Dedifferentiated amniotic fluid mesenchymal stem cell (primary cell): ENCODE results near the gene DUSP11.
"Not testable (repeated sequence)": the region's sequence is repeated elsewhere in the genome, so short reads cannot be mapped to it uniquely, and the experiment has no call there.

Experiments used
- DNase-seq: peaks from one replicate; pipeline ENCODE4 v3.0.0-alpha.2; 2016; ENCODE audit errors: extremely low spot score

The DUSP11 gene

DNA sequence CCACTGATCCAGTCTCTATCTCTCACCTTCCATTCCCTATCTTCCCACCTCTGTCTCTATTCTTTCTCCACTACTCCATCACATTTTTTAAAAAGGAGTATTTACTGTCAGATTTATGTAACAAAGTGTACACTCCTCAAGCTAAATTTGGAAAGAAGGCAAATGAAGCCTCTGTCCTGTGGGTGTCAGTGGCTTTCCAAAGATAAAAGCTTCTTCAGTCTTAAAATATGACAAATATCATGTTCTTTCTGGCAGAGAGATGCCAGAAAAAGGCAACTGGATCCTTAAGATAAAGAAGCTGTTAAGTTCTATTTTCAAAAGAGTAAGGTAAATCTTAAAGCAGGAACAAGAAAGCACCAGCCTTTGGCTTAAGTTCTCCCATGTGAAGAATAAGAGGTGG, 7.1 kb downstream of the DUSP11 start:
- DNase-seq, result no peak

DNA sequence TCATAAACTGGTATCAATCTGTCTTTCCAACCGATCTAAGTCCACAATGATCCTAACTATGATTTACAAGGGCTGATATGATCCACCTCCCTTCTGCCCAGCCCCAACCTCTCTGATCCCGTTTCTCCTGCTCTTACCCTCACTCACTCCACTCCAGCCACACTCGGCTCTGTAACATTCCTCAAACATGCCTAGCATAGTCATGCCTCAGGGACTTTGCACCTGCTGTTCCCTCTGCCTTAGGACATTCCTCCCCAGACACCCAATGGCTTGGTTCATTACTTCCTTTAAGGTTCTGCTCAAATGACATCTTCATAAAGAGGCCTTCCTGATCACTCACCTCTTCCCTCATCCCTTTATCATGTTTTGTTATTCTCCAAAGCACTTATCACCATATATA, 9.2 kb downstream of the DUSP11 start:
- DNase-seq, result no peak

DNA sequence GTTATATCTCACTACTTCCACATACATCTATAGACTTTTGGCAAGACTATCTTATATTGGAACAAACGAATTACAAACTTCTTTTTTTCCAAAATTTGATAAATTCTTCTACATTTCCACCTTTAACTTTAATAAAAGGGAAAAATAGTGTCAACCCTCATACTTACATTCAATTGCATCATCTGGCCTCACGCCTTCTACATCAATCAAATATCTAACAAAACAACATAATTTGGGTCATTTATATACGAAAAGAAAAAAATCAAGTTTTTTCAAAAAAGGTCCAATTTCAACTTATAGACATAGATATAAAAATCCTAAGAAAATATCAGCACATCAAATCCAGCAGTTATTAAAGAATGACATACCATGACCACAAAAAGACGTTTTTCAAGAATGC, 12.9 kb downstream of the DUSP11 start:
- no peak for DNase-seq

DNA sequence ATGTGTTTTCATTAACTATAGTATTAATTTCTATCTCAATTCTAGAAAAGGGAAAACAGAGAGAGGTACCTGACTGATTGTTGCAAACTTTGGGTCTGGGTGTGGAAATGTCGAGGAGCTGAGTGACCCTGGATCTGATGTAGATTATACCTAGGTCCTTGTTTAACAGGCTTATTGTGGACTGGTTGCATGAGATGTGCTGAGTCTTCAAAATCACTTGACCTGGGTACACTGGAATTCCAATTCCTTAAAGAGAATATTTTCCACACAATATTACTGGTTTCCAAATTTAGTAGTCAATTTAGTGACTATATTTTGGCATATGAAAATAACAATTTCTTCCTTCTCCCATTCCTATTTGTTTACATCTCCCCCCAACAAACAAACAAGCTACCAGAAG, 13.6 kb downstream of the DUSP11 start:
- DNase-seq, result no peak

DNA sequence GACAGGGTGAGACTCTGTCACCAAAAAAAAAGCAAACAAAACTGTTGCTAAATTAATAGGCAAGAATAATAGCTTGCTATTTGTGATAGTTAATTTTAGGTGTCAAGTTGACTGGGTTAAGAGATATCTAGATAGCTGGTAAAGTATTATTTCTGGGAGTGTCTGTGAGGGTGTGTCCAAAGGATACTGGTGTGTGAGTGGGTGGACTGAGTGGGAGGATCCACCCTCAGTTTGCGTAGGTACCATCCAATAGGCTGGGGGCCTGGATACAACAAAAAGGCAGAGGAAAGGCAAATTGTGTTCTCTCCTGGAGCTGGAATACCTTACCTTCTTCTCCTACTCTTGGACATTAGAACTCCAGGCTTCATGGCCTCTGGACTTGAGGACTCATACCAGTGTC, 15.0 kb downstream of the DUSP11 start:
- DNase-seq, result no peak

DNA sequence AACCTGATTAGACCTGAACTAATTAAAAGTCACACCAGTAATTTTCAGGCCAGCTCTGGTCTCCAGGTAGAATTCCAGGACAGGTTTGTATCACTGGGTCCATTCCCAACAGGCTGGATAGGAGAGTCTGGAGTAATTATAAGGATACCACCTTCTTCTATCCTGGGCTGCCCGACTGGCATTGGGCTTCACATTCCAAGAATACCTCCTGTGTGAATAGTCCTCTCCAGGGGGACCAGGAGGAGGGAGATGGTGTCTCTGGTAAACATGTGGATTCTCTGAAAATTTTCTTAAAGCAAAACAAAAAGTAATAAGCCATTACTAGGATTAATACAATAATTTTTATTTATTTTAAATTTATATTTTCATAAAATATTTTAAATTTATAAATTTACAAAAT, 17.3 kb downstream of the DUSP11 start:
- DNase-seq, result no peak

DNA sequence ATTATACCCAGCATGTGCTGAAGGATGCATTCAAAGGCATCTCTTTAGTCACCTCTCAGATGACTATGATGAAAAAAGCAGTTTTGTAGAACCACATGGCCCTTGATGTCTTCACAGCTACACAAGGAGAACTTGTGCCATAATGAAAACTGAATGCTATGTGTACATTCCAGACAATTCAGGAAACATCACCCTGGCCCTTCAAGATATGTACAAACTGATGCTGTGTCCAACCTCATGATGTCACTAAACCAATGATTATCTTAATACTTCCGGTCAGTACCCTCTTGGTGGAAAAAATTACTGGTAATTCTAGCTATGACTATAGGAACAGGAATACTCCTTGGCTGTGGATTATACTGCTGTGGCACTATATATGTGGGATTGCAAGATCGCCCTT, 20.0 kb downstream of the DUSP11 start:
- no peak for DNase-seq

DNA sequence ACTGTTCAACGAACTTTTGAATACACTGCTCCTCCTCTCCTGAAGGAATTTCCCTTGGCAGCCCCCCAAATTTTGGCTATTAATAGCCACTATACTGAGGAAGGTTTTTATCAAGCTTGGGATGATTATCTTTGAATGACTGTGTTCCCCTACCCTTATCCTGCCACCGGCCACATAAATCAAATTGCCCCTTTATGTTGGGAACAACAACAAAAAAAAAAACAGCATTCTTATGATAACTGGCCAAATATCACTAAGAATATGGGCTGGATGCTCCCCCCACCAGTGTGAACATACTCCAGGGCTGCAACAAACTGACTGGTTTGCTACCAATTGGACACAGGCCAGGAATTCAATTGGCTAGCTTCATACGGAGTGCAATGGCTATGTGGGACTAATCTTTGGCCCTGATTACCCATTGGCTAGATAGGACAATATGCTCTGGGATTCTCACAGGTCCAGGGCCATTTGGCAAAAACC, 20.6 kb downstream of the DUSP11 start:
- DNase-seq, result no peak

DNA sequence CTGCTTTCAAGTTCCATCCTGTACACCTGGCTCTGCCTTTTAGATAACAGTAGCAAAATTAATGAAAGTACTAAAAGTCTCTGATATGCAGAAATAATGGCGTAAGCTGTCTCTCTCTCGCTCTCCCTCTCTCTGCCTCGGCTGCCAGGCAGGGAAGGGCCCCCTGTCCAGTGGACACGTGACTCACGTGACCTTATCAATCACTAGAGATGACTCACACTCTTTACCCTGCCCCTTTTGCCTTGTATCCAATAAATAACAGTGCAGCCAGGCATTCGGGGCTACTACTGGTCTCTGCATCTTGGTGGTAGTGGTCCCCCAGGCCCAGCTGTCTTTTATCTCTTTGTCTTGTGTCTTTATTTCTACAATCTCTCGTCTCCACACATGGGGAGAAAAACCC, 25.6 kb downstream of the DUSP11 start:
- DNase-seq, result not testable (repeated sequence)

DNA sequence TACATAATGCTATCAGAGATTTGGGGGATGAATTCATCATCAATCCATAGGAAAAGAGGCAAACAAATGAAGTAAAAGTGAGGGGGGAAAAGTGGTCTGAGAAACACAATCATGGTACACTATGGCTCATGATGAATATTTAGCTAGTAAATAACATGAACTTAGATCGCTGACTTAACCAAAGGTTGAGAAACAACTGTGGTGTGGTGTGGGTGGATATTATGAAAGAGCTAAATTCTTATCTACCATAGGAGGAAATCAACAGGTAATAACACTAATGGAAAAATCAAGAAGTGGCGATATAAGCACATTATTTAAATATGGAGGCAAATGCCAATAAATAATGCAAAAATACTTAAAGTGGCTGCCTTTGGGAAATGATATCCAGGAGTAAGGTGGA, 30.6 kb downstream of the DUSP11 start:
- no peak for DNase-seq

DNA sequence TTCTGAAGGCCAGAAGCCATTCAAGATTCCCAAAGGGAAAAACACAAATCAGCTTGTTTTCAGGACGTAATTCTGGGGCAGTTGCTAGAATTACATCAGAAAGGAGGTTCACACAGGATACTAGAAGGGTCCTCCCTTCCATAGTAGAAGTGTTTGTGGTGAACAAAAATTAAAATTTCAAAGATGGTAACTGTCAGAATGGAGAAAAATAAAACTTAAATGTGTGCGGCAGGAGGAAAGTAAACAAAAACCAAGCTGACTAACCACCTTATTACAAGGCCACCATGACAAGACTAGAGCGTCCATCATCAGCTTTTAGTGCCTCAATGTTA, 33.1 kb downstream of the DUSP11 start:
- no peak for DNase-seq

DNA sequence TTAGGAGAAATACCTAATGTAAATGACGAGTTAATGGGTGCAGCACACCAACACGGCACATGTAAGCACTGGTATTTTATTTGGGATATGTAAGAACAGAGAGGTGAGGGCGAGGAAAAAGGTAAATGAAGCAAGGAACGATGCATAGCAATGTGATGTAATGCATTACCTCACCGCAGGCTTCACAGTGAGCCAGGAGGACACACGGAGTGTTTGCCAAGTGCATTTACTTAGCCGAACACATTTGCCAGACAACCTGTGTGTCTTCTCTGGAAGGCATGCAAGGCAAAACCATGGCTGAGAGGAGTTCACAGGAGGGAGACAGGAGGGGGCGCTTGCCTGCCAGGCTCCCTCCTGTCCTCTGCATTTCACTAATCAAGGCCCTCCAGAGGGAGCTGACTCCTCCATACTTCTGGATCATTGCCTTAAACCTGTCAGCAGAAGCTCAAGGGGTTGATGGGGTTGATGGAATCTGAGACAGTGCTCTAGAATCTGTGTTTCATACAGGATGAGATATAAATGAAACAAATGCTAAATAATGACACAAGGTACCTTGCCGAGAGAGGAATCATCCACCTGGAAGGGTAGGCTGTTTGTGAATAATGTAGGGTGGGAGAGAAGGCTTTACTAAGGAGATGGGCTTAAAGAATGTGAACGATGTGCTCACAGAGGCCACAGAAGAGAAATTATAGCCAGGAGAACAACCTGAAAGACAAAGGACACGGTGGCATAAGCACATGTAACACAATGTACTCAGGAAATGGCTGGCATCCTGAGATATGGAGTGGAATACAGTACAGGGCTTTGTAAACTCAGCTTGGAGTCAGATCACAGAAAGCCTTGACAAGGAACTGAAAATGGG, 33.7 kb downstream of the DUSP11 start:
- DNase-seq, result no peak

DNA sequence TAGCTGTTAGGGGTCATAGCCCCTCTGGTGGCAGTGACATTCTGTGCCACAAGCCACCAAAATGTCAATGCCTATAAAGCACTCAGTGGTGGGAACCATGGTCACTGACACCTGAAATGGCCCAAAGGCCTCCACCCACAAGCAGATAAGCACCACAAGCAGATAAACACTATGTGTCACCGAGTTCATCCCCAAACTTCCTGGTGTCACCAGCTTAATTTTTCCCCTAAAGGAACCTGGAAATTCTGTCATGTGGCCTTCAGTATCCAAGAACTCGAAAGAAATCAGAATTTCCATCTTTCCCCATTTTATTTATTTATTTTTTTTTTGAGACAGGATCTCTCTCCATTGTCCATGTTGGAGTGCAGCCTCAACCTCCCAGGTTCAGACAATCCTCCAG, 39.1 kb downstream of the DUSP11 start:
- no peak for DNase-seq

DNA sequence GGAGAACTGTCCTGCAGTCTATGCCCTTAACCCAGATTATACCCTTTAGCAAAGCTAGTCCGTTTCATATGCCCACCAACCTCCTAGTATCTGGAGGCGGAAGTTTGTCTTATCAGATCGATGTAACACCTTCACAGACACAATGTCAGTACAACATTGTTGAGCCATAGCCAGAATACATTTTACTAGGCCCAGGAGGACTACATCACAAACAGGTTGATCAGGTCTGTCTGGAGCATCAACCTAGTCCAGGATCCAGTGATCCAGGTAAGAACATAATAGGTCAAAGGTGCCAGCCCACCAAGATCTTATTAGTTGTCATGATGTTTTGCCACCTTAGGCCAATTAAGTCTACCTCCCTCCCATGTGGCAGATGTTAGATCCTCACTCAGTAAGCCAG, 40.8 kb downstream of the DUSP11 start:
- DNase-seq, result no peak

DNA sequence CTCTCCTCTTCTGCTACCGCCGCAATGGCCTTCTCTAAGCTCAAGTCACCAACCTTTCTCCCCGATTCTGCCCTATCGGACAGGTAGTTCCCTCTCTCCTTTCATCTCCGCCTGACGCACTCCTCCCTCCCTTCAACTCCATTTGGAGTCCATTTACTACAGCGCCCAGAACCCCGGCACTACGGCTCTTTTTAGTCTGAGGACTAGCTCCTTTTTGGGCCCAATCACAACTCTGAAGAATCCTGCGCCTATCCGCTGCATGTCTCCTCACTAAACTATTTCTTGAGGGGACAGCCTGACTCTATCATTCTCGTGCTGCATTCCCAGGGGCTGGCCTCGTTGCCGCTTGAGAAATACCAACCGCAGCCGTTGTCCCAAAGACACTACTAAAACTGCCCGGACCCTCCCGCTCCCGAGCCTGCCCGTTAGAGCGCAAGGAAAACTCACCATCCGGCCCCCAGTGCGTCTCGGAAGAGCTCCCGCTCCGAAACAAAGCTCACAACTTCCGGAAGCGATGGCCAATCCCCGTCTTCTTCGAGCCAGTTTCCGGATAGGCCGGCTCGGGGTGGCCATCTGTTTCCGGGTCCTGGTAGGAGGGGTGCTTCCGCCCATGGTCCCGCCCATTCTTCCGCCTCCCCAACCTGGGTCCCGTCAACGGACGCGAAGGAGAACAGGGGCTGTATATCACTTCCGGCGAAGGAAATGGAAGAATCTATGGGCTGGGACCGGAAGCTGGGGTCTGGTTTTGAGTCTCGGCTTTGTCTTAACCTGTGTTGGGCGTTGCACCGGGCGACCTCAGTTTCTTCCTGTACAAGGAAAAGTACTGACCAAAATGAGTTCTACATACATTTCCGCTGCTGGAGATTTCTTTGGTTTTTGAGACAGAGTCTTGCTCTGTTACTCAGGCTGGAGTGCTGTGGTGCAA, 42.8 kb downstream of the DUSP11 start, which contains the start of gene TPRKB:
Gene TPRKB, minus strand, starts transcription at position 491 of the 925 bp plus-strand sequence. CDS start 2,776 bp downstream, outside the sequence.
- peak; percentile 98 for DNase-seq

DNA sequence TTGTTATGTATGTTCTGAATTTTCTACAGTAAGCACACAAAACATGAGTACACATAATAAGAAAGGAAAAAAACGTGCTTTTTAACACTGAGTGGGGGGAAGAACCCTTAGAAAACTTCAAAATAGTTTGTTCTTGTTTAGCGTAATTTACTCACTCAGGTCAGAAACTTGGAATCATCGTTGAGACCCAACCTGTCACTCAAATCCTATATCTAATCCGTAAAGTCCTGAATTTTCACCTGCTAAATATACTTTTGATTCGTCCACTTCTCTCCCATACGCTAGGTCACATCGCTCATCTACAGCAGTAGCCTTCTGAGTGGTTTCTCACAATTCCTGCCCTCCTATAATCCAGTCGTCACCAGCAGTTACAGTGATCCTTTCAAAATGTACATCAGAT, 43.5 kb downstream of the DUSP11 start:
- DNase-seq, result no peak

DNA sequence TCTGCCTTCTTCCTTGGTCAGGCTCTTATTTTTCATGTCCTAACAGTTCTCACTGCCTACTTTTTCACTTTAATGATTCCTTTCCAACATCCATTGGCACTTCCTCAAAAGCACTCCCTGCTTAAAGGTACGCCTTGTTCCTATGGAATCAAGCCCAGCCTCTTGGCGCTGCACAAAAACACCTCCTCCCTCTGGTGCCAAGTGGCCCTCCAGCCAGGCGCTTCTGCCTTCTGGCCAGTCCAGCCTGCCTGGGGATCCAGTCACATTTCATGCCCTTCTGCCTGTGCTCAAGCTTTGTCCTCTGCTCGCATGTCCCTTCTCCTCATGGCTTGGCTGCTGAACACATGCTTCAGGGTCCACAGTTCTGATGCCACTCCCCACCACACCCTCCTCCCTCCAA, 49.1 kb downstream of the DUSP11 start:
- no peak for DNase-seq

DNA sequence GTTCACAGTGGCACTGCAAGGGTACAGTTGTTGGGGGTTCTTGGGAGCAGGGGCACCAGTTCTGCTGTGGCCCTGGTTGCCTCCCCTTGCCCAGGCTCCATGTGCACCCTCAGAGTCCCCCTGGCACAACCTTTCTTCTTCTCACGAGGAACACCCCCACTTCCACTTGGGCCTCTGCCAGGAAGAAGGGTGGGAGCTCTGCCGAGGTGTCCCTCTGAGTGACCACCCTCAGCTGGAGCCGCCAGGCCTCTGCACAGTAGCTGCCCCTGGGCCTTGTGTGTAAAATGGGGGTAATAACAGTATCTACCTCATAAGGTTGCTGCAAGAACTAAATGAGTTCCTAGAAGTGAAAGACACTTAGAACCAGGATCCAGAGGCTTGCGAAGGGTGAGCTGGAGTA, 51.2 kb downstream of the DUSP11 start:
- no peak for DNase-seq

DNA sequence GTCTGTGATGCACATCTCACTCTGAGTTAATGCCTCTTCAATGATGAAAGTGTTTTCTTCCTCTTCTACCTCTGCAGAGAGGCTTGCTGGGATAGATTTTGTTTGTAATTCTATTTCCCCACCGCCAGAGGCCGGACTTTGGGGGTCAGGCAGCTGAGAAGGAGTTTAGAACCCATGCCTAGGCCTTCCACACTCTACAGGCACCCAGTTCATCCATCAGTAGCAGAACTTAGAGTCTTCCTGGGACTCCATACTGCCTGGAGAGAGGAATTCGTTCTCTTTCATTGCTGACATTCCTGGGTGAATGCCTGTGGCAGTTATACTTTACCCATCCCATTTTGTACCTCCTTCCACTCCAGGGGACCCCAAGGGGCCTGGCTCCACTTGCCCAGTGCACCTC, 51.9 kb downstream of the DUSP11 start:
- no peak for DNase-seq

DNA sequence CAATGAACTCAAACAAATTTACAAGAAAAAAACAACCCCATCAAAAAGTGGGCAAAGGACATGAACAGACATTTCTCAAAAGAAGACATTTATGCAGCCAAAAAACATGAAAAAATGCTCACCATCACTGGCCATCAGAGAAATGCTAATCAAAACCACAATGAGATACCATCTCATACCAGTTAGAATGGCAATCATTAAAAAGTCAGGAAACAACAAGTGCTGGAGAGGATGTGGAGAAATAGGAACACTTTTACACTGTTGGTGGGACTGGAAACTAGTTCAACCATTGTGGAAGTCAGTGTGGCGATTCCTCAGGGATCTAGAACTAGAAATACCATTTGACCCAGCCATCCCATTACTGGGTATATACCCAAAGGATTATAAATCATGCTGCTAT, 53.2 kb downstream of the DUSP11 start:
- DNase-seq, result not testable (repeated sequence)

DNA sequence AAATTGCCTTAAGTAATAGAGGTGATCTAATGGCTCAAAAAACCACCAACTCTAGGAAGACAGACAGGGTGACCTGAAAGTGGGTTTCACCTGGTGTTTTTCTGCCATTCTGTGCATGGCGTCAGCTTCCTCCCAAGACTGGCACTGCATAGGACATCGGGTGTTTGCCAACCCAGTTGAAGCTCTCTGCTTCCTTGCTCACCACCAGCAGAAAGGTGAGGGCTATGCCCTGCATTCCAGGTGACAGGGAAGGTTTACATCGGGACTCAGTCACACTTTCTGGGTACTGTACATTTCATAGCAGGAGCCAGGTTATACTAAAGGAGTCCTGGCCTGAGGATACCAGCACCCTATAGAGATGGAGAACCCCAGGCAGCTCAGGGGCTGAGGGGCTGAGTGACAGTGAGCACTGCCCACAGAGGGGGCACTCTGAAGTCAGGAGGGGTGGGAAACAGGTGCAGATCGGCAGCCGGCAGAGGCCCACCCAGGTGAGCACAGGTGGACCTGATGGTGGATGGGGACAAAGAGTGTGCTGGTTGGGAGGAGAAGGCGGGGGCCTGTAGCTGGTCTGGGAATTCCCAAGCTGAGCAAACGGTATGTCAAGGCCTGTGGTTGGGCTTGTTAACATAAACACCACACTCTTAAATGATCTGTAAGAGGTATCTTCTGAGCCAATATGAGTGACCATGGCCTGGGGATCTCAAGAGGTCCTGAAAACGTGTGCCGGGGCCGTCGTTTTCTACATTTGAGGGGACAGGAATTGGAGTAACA, 60.9 kb downstream of the DUSP11 start:
- DNase-seq, result no peak

DNA sequence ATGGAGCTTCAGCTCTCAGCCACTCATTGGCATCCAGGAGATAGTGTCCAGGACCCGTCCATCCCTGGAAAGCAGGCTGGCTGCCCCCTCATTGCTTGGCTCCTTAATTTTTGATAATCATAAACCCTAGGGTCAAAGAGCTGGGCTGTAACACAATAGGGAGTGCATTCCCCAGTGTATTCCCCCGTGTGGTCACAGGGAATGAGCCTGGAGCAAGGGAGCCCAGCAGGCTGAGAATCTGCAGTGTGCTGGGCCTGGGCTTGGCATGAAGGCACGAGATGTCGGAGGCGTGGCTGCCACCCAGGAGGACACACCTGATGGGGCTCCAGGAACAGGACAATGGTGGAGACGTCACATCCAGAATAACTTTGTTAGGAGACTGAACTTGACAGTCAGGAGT, 61.5 kb downstream of the DUSP11 start:
- no peak for DNase-seq
